MCF 10A (cell line): ENCODE measurements around the gene ATP6V0A1. TPM values are rescaled to one million over a fixed set of nuclear protein-coding genes. Genes with fewer than 3 reads are reported as not detected.

ENCODE experiments used
- BruUV-seq: library from RNA; stranded (reverse); fragments of 400-500 nt; replicated peaks from 2 replicates; lab custom pipeline; 2021; lab: Mats Ljungman, UMichigan
- CTCF ChIA-PET: fragments of 300-600 bp; sonication (Branson Sonifier 250); formaldehyde crosslinking; extraction: SDS; loops from one replicate; lab custom pipeline; 2021; ENCODE audit warnings: antibody characterized with exemption, inconsistent platforms; lab: Yijun Ruan, JAX
- POLR2A ChIA-PET: fragments of 300-600, 350-650 bp; sonication (Branson Sonifier 250); formaldehyde crosslinking; extraction: SDS; loops from one replicate; lab custom pipeline; 2020; ENCODE audit warnings: antibody characterized with exemption, inconsistent platforms; lab: Yijun Ruan, JAX
- DNase-seq: peaks from one replicate; pipeline ENCODE4 v3.0.0-alpha.2; 2018; ENCODE audit not compliant: unreplicated experiment
- H3K27ac Mint-ChIP-seq: one replicate; pipeline ENCODE4 v1.8.0; 2022; ENCODE audit warnings: mild to moderate bottlenecking, low read depth, mixed read lengths; ENCODE audit not compliant: unreplicated experiment
- H3K27me3 Mint-ChIP-seq: one replicate; pipeline ENCODE4 v1.8.0; 2022; ENCODE audit warnings: mixed read lengths; ENCODE audit not compliant: insufficient read depth, unreplicated experiment
- H3K36me3 Mint-ChIP-seq: one replicate; pipeline ENCODE4 v1.8.0; 2022; ENCODE audit warnings: mild to moderate bottlenecking, moderate library complexity, mixed read lengths; ENCODE audit not compliant: insufficient read depth, unreplicated experiment
- H3K4me1 Mint-ChIP-seq: one replicate; pipeline ENCODE4 v1.8.0; 2022; ENCODE audit warnings: mixed read lengths; ENCODE audit not compliant: insufficient read depth, unreplicated experiment
- H3K4me3 Mint-ChIP-seq: one replicate; pipeline ENCODE4 v1.8.0; 2022; ENCODE audit warnings: mild to moderate bottlenecking, moderate library complexity, mixed read lengths; ENCODE audit not compliant: unreplicated experiment
- H3K9me3 Mint-ChIP-seq: one replicate; pipeline ENCODE4 v1.8.0; 2022; ENCODE audit warnings: mixed read lengths; ENCODE audit not compliant: unreplicated experiment
- intact Hi-C: fragments of 100-400 bp; cut with micrococcal nuclease; formaldehyde crosslinking; loops from 2 replicates; pipeline ENCODE4 v1.14.1; 2022
- microRNA-seq: library from miRNA; unstranded; fragments of <30 nt; microRNA quantifications from one replicate; pipeline ENCODE4 v1.2.0, GENCODE V29; 2022
- total RNA-seq: library from RNA; stranded (reverse); gene quantifications from 2 replicates; pipeline ENCODE4 v1.2.3, GENCODE V29; 2022
- TF ChIP-seq, protein P1 (sequence below): fragments of 200-600 bp; IDR thresholded peaks from one replicate; pipeline ENCODE4 v1.8.0; 2022; ENCODE audit warnings: antibody characterized with exemption, mild to moderate bottlenecking; ENCODE audit not compliant: unreplicated experiment

Gene ATP6V0A1
- total RNA-seq, 1 experiment from 2014 or later = 56.0 TPM

- intact Hi-C loops = no loop called here
- ChIA-PET CTCF (no interaction called here), POLR2A (interaction anchor here (0.5 to 0.7 kb wide), 2 partner anchors 25 to 37 kb away, joined by 3 read pairs; partner anchors contain the start of gene RETREG3)
- TF ChIP-seq, protein P1, sequence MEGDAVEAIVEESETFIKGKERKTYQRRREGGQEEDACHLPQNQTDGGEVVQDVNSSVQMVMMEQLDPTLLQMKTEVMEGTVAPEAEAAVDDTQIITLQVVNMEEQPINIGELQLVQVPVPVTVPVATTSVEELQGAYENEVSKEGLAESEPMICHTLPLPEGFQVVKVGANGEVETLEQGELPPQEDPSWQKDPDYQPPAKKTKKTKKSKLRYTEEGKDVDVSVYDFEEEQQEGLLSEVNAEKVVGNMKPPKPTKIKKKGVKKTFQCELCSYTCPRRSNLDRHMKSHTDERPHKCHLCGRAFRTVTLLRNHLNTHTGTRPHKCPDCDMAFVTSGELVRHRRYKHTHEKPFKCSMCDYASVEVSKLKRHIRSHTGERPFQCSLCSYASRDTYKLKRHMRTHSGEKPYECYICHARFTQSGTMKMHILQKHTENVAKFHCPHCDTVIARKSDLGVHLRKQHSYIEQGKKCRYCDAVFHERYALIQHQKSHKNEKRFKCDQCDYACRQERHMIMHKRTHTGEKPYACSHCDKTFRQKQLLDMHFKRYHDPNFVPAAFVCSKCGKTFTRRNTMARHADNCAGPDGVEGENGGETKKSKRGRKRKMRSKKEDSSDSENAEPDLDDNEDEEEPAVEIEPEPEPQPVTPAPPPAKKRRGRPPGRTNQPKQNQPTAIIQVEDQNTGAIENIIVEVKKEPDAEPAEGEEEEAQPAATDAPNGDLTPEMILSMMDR = no peak
- BruUV-seq = no TSS peak
- Mint-ChIP-seq H3K4me3 (no peak overlapping the region), H3K9me3 (no peaks in the 10 kb centered on the region), H3K36me3 (peaks cover 54% of the 10 kb centered on the region), H3K4me1 (peaks cover 20% of the 10 kb centered on the region), H3K27ac (no peak overlapping the region), H3K27me3 (no peaks in the 10 kb centered on the region)
- no peak for DNase-seq
These were observed 113.0 kb downstream of the ATP6V0A1 start for GRCh38 chr17:42571435-42572225.

Small RNAs within 50 kb of the gene (microRNA-seq; reads per million reads assigned to microRNA genes)
- gene MIR5010 (3.2 reads per million, percentile 23 among the genes with 10 or more reads in this experiment), gene MIR548AT (0.79 reads per million)

Other genes with a start within 250 kb of the ATP6V0A1 start
- 29.8 and 32.6 TPM in 2 replicates for gene STAT5B, start 182.5 kb upstream of the ATP6V0A1 start, total RNA-seq
- 1.0 and 1.7 TPM in 2 replicates for gene STAT5A, start 170.4 kb upstream of the ATP6V0A1 start, total RNA-seq
- 89.2 and 115 TPM in 2 replicates for gene STAT3, start 70.4 kb upstream of the ATP6V0A1 start, total RNA-seq
- gene CAVIN1, start 35.6 kb upstream of the ATP6V0A1 start, total RNA-seq = 137 and 143 TPM in 2 replicates
- gene NAGLU, start 77.4 kb downstream of the ATP6V0A1 start, total RNA-seq = 21.0 and 29.5 TPM in 2 replicates
- 13.0 and 18.1 TPM in 2 replicates for gene HSD17B1, start 94.0 kb downstream of the ATP6V0A1 start, total RNA-seq
- gene COASY, start 103.3 kb downstream of the ATP6V0A1 start, total RNA-seq = 82.6 and 89.2 TPM in 2 replicates
- gene MLX, start 108.2 kb downstream of the ATP6V0A1 start, total RNA-seq = 37.3 and 39.6 TPM in 2 replicates
- 10.3 and 12.0 TPM in 2 replicates for gene PSMC3IP, start 118.9 kb downstream of the ATP6V0A1 start, total RNA-seq
- 45.2 and 46.0 TPM in 2 replicates for gene RETREG3, start 150.5 kb downstream of the ATP6V0A1 start, total RNA-seq
- 57.8 and 60.2 TPM in 2 replicates for gene TUBG1, start 150.8 kb downstream of the ATP6V0A1 start, total RNA-seq
- 21.3 and 23.4 TPM in 2 replicates for gene TUBG2, start 200.4 kb downstream of the ATP6V0A1 start, total RNA-seq
- gene PLEKHH3, start 218.1 kb downstream of the ATP6V0A1 start, total RNA-seq = 12.5 and 12.9 TPM in 2 replicates
- gene CCR10, start 223.0 kb downstream of the ATP6V0A1 start, total RNA-seq = 0.21 and 0.22 TPM in 2 replicates
- 1.2 and 1.5 TPM in 2 replicates for gene CNTNAP1, start 223.7 kb downstream of the ATP6V0A1 start, total RNA-seq